ENCODE measurements around the gene C11orf68.

- TF ChIP-seq, protein P1, sequence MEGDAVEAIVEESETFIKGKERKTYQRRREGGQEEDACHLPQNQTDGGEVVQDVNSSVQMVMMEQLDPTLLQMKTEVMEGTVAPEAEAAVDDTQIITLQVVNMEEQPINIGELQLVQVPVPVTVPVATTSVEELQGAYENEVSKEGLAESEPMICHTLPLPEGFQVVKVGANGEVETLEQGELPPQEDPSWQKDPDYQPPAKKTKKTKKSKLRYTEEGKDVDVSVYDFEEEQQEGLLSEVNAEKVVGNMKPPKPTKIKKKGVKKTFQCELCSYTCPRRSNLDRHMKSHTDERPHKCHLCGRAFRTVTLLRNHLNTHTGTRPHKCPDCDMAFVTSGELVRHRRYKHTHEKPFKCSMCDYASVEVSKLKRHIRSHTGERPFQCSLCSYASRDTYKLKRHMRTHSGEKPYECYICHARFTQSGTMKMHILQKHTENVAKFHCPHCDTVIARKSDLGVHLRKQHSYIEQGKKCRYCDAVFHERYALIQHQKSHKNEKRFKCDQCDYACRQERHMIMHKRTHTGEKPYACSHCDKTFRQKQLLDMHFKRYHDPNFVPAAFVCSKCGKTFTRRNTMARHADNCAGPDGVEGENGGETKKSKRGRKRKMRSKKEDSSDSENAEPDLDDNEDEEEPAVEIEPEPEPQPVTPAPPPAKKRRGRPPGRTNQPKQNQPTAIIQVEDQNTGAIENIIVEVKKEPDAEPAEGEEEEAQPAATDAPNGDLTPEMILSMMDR (IDR thresholded peaks at IDR 0.05): no peak
- TF ChIP-seq POLR2A (IDR thresholded peaks at IDR 0.05): no peak
Observed at GRCh38 chr11:65883058-65883761, 35.7 kb downstream of the C11orf68 start.
